H1 (cell line): Measurements from ENCODE around the gene NOTCH4. TPM values are rescaled to one million over a fixed set of nuclear protein-coding genes. Genes with fewer than 3 reads are reported as not detected.
"Not testable (repeated sequence)": the region's sequence is repeated elsewhere in the genome, so short reads cannot be mapped to it uniquely, and the experiment has no call there.

Source experiments
- CTCF ChIA-PET: fragments of 300-600 bp; sonication (Branson Sonifier 250); formaldehyde crosslinking; loops from one replicate; lab custom pipeline; 2021; ENCODE audit not compliant: partially characterized antibody; lab: Charles Lee
- POLR2A ChIA-PET: fragments of 300-600 bp; sonication (Branson Sonifier 250); formaldehyde crosslinking; loops from one replicate; lab custom pipeline; 2021; ENCODE audit warnings: inconsistent platforms; ENCODE audit not compliant: partially characterized antibody; lab: Charles Lee
- DNase-seq, 2 experiments: peaks; one replicate each; pipeline versions ENCODE4 v3.0.0 to v3.0.0-alpha.2; 2010 to 2022; ENCODE audit warnings: low spot score in 2 of 2, low read depth in 1 of 2, mixed read lengths in 1 of 2
- FAIRE-seq: peaks from 2 replicates; lab custom pipeline; 2011; peaks lifted over from hg19 to GRCh38; lab: Jason Lieb, UNC
- H2AFZ ChIP-seq: 2 replicates; pipeline ENCODE4 v1.8.1; 2012; ENCODE audit warnings: low read length, inconsistent platforms
- H2AK5ac ChIP-seq: 2 replicates; pipeline ENCODE4 v1.6.1; 2013; ENCODE audit warnings: low read depth, low read length
- H2BK120ac ChIP-seq: replicated peaks from 2 replicates; pipeline ENCODE3; 2013; ENCODE audit warnings: low read depth, low read length, inconsistent platforms
- H2BK12ac ChIP-seq: 2 replicates; pipeline ENCODE4 v1.6.1; 2013; ENCODE audit warnings: low read depth, low read length
- H2BK15ac ChIP-seq: 2 replicates; pipeline ENCODE4 v1.6.1; 2013; ENCODE audit warnings: low read length
- H2BK20ac ChIP-seq: 2 replicates; pipeline ENCODE4 v1.6.1; 2013; ENCODE audit warnings: low read length
- H2BK5ac ChIP-seq: 2 replicates; pipeline ENCODE4 v1.6.1; 2013; ENCODE audit warnings: low read depth, low read length
- H3K14ac ChIP-seq: 2 replicates; pipeline ENCODE4 v1.6.1; 2013; ENCODE audit warnings: inconsistent platforms; ENCODE audit not compliant: insufficient read length
- H3K18ac ChIP-seq: 2 replicates; pipeline ENCODE4 v1.6.1; 2013; ENCODE audit warnings: low read length; ENCODE audit errors: extremely low read depth
- H3K23ac ChIP-seq: 2 replicates; pipeline ENCODE4 v1.6.1; 2013; ENCODE audit warnings: inconsistent platforms; ENCODE audit not compliant: insufficient read length
- H3K23me2 ChIP-seq: 2 replicates; pipeline ENCODE4 v1.6.1; 2013; ENCODE audit warnings: low read depth, low read length
- H3K27ac ChIP-seq: 2 replicates; pipeline ENCODE4 v1.6.1; 2011; ENCODE audit warnings: low read depth, low read length, inconsistent platforms
- H3K27me3 ChIP-seq, 4 experiments: replicated peaks in 1 of 4; 1 replicate in 1 of 4; 2 replicates in 3 of 4; pipeline versions ENCODE4 v1.6.1 to v1.8.1; 2011 to 2013; ENCODE audit warnings: low read length in 3 of 4, mild to moderate bottlenecking in 3 of 4, inconsistent platforms in 2 of 4, mixed read lengths in 2 of 4, moderate library complexity in 1 of 4; ENCODE audit not compliant: control insufficient read depth in 3 of 4, insufficient read depth in 3 of 4; ENCODE audit errors: extremely low read depth in 1 of 4
- H3K36me3 ChIP-seq, 4 experiments: 2 replicates each; pipeline versions ENCODE4 v1.6.1 to v1.8.1; 2011 to 2013; ENCODE audit warnings: mild to moderate bottlenecking in 4 of 4, low read length in 3 of 4, moderate library complexity in 2 of 4, control low read depth in 1 of 4, inconsistent platforms in 1 of 4; ENCODE audit not compliant: insufficient read depth in 4 of 4, control insufficient read depth in 2 of 4
- H3K4ac ChIP-seq: replicated peaks from 2 replicates; pipeline ENCODE3; 2013; ENCODE audit warnings: low read length, low read depth, mixed read lengths, inconsistent platforms; ENCODE audit not compliant: insufficient read length
- H3K4me1 ChIP-seq, 4 experiments: replicated peaks in 1 of 4; 1 replicate in 1 of 4; 2 replicates in 3 of 4; pipeline versions ENCODE4 v1.6.1 to v1.8.1; 2011 to 2013; ENCODE audit warnings: low read length in 3 of 4, inconsistent platforms in 2 of 4, mixed read lengths in 1 of 4; ENCODE audit not compliant: insufficient read depth in 4 of 4, control insufficient read depth in 3 of 4
- H3K4me2 ChIP-seq, 2 experiments: 2 replicates each; pipeline versions ENCODE4 v1.6.1 to v1.8.1; 2011 to 2013; ENCODE audit warnings: low read depth in 2 of 2, low read length in 2 of 2, control low read depth in 1 of 2, inconsistent platforms in 1 of 2, mild to moderate bottlenecking in 1 of 2; ENCODE audit not compliant: insufficient read depth in 1 of 2
- H3K4me3 ChIP-seq, 4 experiments: fragments of 200-600, 300-600 bp in 1 of 4; sonication (generic), shearing (Covaris generic), sonication (Bioruptor Twin) in 1 of 4; 2 replicates each; pipeline versions ENCODE4 v1.5.1 to v1.8.1; 2011 to 2016; ENCODE audit warnings: low read length in 4 of 4, low read depth in 3 of 4, control low read depth in 2 of 4, inconsistent platforms in 2 of 4, mild to moderate bottlenecking in 2 of 4, mixed read lengths in 1 of 4, moderate library complexity in 1 of 4; ENCODE audit not compliant: insufficient read depth in 2 of 4; ENCODE audit errors: extremely low read depth in 1 of 4
- H3K56ac ChIP-seq: replicated peaks from 2 replicates; pipeline ENCODE3; 2013; ENCODE audit warnings: low read depth, mild to moderate bottlenecking, mixed read lengths, low read length, inconsistent platforms; ENCODE audit not compliant: insufficient read length
- H3K79me1 ChIP-seq: 2 replicates; pipeline ENCODE4 v1.6.1; 2013; ENCODE audit warnings: low read depth, low read length, control low read depth
- H3K79me2 ChIP-seq, 2 experiments: 2 replicates each; pipeline versions ENCODE4 v1.6.1 to v1.8.1; 2012 to 2013; ENCODE audit warnings: low read length in 2 of 2, mild to moderate bottlenecking in 2 of 2, inconsistent platforms in 1 of 2; ENCODE audit not compliant: insufficient read depth in 2 of 2, control insufficient read depth in 1 of 2
- H3K9ac ChIP-seq, 4 experiments: replicated peaks in 1 of 4; 1 replicate in 1 of 4; 2 replicates in 3 of 4; pipeline versions ENCODE4 v1.6.1 to v1.8.1; 2011 to 2013; ENCODE audit warnings: low read depth in 3 of 4, low read length in 3 of 4, control low read depth in 2 of 4, mild to moderate bottlenecking in 2 of 4, moderate library complexity in 2 of 4, inconsistent platforms in 1 of 4; ENCODE audit errors: extremely low read depth in 1 of 4
- H3K9me3 ChIP-seq, 2 experiments: 2 replicates each; pipeline versions ENCODE4 v1.6.1 to v1.8.1; 2012 to 2013; ENCODE audit warnings: mild to moderate bottlenecking in 2 of 2, moderate library complexity in 2 of 2, control low read depth in 1 of 2, inconsistent platforms in 1 of 2, low read depth in 1 of 2, low read length in 1 of 2, mixed read lengths in 1 of 2; ENCODE audit not compliant: insufficient read depth in 2 of 2
- H4K20me1 ChIP-seq, 2 experiments: replicated peaks in 1 of 2; 2 replicates each; pipeline versions ENCODE3 to v1.8.1; 2011 to 2013; ENCODE audit warnings: inconsistent platforms in 2 of 2, low read length in 2 of 2, mild to moderate bottlenecking in 1 of 2; ENCODE audit not compliant: insufficient read depth in 2 of 2, control insufficient read depth in 1 of 2
- H4K5ac ChIP-seq: 2 replicates; pipeline ENCODE4 v1.6.1; 2013; ENCODE audit warnings: low read length, low read depth, mixed read lengths, inconsistent platforms; ENCODE audit not compliant: insufficient read length
- H4K8ac ChIP-seq: 2 replicates; pipeline ENCODE4 v1.8.0; 2013; ENCODE audit warnings: mild to moderate bottlenecking, moderate library complexity, low read length, inconsistent platforms; ENCODE audit not compliant: insufficient read depth; ENCODE audit errors: extremely low read depth
- H4K91ac ChIP-seq: replicated peaks from 2 replicates; pipeline ENCODE3; 2013; ENCODE audit warnings: low read length, mixed read lengths, inconsistent platforms; ENCODE audit not compliant: insufficient read length
- SUZ12 ChIP-seq: fragments of 200-600 bp; sonication (generic); IDR thresholded peaks from 2 replicates; pipeline ENCODE4 v1.6.1; 2012; ENCODE audit warnings: mild to moderate bottlenecking, inconsistent platforms, low read length, moderate library complexity, mixed read lengths
- WGBS, 2 experiments: shearing (Covaris generic) in 1 of 2; methylation state at CpG; one replicate each; pipeline versions ENCODE4 v1.1.6 to v1.1.7; 2013 to 2015; ENCODE audit warnings: low lambda C conversion rate in 2 of 2, mixed read lengths in 2 of 2, inconsistent platforms in 1 of 2, low coverage in 1 of 2, missing lambda C conversion rate in 1 of 2; ENCODE audit not compliant: insufficient replicate concordance in 2 of 2, insufficient coverage in 1 of 2, insufficient read length in 1 of 2; ENCODE audit errors: extremely low coverage in 1 of 2, missing lambda C conversion rate in 1 of 2; 5-methylcytosine and 5-hydroxymethylcytosine counted together
- polyA plus RNA-seq, 7 experiments: library from polyadenylated mRNA; depleted of rRNA in 3 of 7; stranded (reverse) in 5 of 7; unstranded in 2 of 7; fragments of >200 nt in 5 of 7; fragments of 200-250 nt in 2 of 7; gene quantifications; 1 replicate in 5 of 7; 2 replicates in 1 of 7; 4 replicates in 1 of 7; pipeline versions ENCODE4 v1.2.1 to v1.2.3, GENCODE V29; 2011 to 2013; ENCODE audit warnings: missing spikeins in 2 of 7, mixed read lengths in 2 of 7
- total RNA-seq: library from RNA; stranded (reverse); fragmentation: NEBNext Ultra II Directional; extraction: Animal tissue kit (Norgen Biotek cat#: 25700); gene quantifications from 2 replicates; pipeline ENCODE4 v1.2.1, GENCODE V29; 2021

Gene NOTCH4
- total and polyA plus RNA-seq, 2 of the 8 experiments (the other 6 are each of a cell fraction or from before 2014, with no cell fraction given): 1.9 to 2.8 TPM

DNA sequence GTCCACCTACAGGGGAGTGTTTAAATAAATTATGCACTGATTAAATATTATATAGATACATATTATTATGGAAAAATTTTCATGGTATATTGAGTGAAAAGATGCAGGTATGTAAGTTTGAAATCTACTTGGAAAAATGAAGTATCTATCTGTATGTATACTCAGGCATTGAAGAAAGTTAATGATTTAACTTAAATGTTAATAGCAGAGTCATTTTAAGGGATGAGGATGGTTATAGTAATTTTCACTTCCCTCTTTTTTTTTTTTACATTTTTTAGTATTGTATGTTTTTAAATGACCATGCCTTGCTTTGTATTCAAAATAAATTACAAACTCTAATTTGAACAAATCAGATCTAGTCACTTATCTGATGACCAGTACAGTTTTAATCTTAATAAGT, 43.2 kb upstream of the NOTCH4 start:
- Histone ChIP-seq H3K9ac (no peak overlapping the region), H3K23me2 (no peaks in the 10 kb centered on the region), H3K4me1 (no peaks in the 10 kb centered on the region), H3K27ac (no peak overlapping the region), H4K8ac (no peak overlapping the region), H3K56ac (no peak overlapping the region), H2AFZ (no peak overlapping the region), H4K5ac (no peak overlapping the region), H3K23ac (no peak overlapping the region), H2BK20ac (no peak overlapping the region), H4K20me1 (no peaks in the 10 kb centered on the region), H2BK15ac (no peak overlapping the region), H2BK120ac (no peak overlapping the region), H3K79me1 (no peaks in the 10 kb centered on the region), H3K36me3 (0 out of 8 replicates have a peak, but pooled peaks cover 0 to 4% (median 0%) of the 10 kb centered on the region in 4 experiments), H2AK5ac (no peak overlapping the region), H3K9me3 (no peaks in the 10 kb centered on the region), H3K79me2 (no peaks in the 10 kb centered on the region), H2BK12ac (no peak overlapping the region), H3K4ac (no peak overlapping the region), H3K18ac (no peak overlapping the region), H3K4me3 (no peak overlapping the region), H3K14ac (no peak overlapping the region), H3K4me2 (no peak overlapping the region), H2BK5ac (no peak overlapping the region), H4K91ac (no peak overlapping the region), H3K27me3 (no peaks in the 10 kb centered on the region)
- no peak for TF ChIP-seq SUZ12
- POLR2A ChIA-PET: no interaction called here
- DNase-seq (no peak), FAIRE-seq (no peak)
- CTCF ChIA-PET: no interaction called here

GRCh38 chr6:32257262-32257661, 33.4 kb upstream of the NOTCH4 start:
- H3K9me3 ChIP-seq, POLR2A ChIA-PET, H4K91ac ChIP-seq, H3K4me1 ChIP-seq, H4K8ac ChIP-seq, H3K4me3 ChIP-seq, H2BK5ac ChIP-seq, H2BK12ac ChIP-seq, FAIRE-seq, H3K18ac ChIP-seq, H3K79me1 ChIP-seq, H2BK15ac ChIP-seq, H3K23ac ChIP-seq, H2AFZ ChIP-seq, H2AK5ac ChIP-seq, H3K4me2 ChIP-seq, H3K23me2 ChIP-seq, H4K5ac ChIP-seq, H3K27ac ChIP-seq, H2BK120ac ChIP-seq, H3K79me2 ChIP-seq, H4K20me1 ChIP-seq, DNase-seq, H3K9ac ChIP-seq, H3K56ac ChIP-seq, H3K4ac ChIP-seq, H3K14ac ChIP-seq, H3K36me3 ChIP-seq, H2BK20ac ChIP-seq, H3K27me3 ChIP-seq: not testable (repeated sequence)
- CTCF ChIA-PET: interaction anchor here (0.8 to 3.9 kb wide), 3 partner anchors 12 to 156 kb away, joined by 3 to 33 read pairs (median 18); no protein-coding TSS in a partner anchor
- 85% methylated on average over 4 of the region's 4 CpGs; no CpG with 5 or more reads in 1 of the 2 experiments for WGBS, 2 experiments
